Nucleus accumbens (tissue), 56 donors: ENCODE data around the gene STAG1.
"Not testable (repeated sequence)": the region's sequence is repeated elsewhere in the genome, so short reads cannot be mapped to it uniquely, and the experiment has no call there.

Experiments used
- DNase-seq, 56 donors: peaks; one replicate each; lab custom pipeline; 2025; lab: John Stamatoyannopoulos, UW

Gene STAG1

GRCh38 chr3:136752172-136752421, at the start of gene STAG1:
Gene STAG1 (minus strand): TSS chr3:136752378. CDS start chr3:136630898, 121,480 bp downstream.
- no peak for DNase-seq

GRCh38 chr3:136801146-136801545, 49.0 kb upstream of the STAG1 start:
- not testable (repeated sequence) for DNase-seq

- peak in 5 of 56 donors; percentile 8 to 19 (median 18) for DNase-seq
Measured at GRCh38 chr3:136792556-136793330, 40.6 kb upstream of the STAG1 start.

GRCh38 chr3:136790786-136791185, 38.6 kb upstream of the STAG1 start:
- DNase-seq, result no peak

GRCh38 chr3:136789976-136790375, 37.8 kb upstream of the STAG1 start:
- no peak for DNase-seq

- no peak for DNase-seq
Measured at GRCh38 chr3:136788154-136788553, 36.0 kb upstream of the STAG1 start.

- peak in 3 of 56 donors; percentile 1 to 8 (median 2) for DNase-seq
Measured at GRCh38 chr3:136787349-136787748, 35.2 kb upstream of the STAG1 start.

- no peak for DNase-seq
Measured at GRCh38 chr3:136783708-136784191, 31.6 kb upstream of the STAG1 start.

GRCh38 chr3:136780741-136781140, 28.6 kb upstream of the STAG1 start:
- no peak for DNase-seq

GRCh38 chr3:136778865-136779264, 26.7 kb upstream of the STAG1 start:
- DNase-seq, result no peak

- no peak for DNase-seq
Measured at GRCh38 chr3:136772709-136773108, 20.5 kb upstream of the STAG1 start.

GRCh38 chr3:136758160-136759102, 6.3 kb upstream of the STAG1 start:
- DNase-seq, result not testable (repeated sequence)

- DNase-seq, result no peak
Measured at GRCh38 chr3:136755192-136755591, 3.0 kb upstream of the STAG1 start.

GRCh38 chr3:136753326-136753939, 1.3 kb upstream of the STAG1 start:
- no peak for DNase-seq

- DNase-seq, result peak; percentile 74 to 100 (median 98)
Measured at GRCh38 chr3:136752422-136753325, 496 bp upstream of the STAG1 start.

GRCh38 chr3:136751316-136752171, 634 bp downstream of the STAG1 start:
- peak in 54 of 56 donors; percentile 41 to 94 (median 81) for DNase-seq

- DNase-seq, result no peak
Measured at GRCh38 chr3:136750897-136751315, 1.3 kb downstream of the STAG1 start.

- no peak for DNase-seq
Measured at GRCh38 chr3:136750209-136750896, 1.8 kb downstream of the STAG1 start.
